Esophagus muscularis mucosa (tissue), 4 donors: ENCODE results near the gene PPAN. TPM values are rescaled to one million over a fixed set of nuclear protein-coding genes. Genes with fewer than 3 reads are reported as not detected.
A peak's percentile ranks its signal among the peaks of the same experiment; 100 is the strongest.

Experiments
- DNase-seq: peaks from one replicate; pipeline ENCODE4 v3.0.0-alpha.2; 2017; ENCODE audit errors: extremely low spot score
- H3K27ac ChIP-seq, 4 donors: fragments of 200-600 bp; sonication (generic); replicated peaks in 1 of 4; 1 replicate in 3 of 4; 2 replicates in 1 of 4; pipeline ENCODE4 v1.5.1; 2016 to 2019; ENCODE audit warnings: mild to moderate bottlenecking in 1 of 4
- H3K27me3 ChIP-seq, 4 donors: fragments of 200-600 bp; sonication (generic); one replicate each; pipeline versions ENCODE4 v1.5.1 to v1.6.0; 2016 to 2019
- H3K36me3 ChIP-seq, 4 donors: fragments of 200-600 bp; sonication (generic); one replicate each; pipeline ENCODE4 v1.5.1; 2016 to 2019
- H3K4me1 ChIP-seq, 4 donors: fragments of 200-600 bp; sonication (generic); one replicate each; pipeline ENCODE4 v1.5.1; 2016 to 2019
- H3K4me3 ChIP-seq, 4 donors: fragments of 200-600 bp; sonication (generic); 1 replicate in 2 of 4; 2 replicates in 2 of 4; pipeline ENCODE4 v1.5.1; 2016 to 2019; ENCODE audit warnings: mild to moderate bottlenecking in 4 of 4, moderate library complexity in 1 of 4
- H3K9me3 ChIP-seq, 4 donors: fragments of 200-600 bp; sonication (generic); 1 replicate in 3 of 4; 2 replicates in 1 of 4; pipeline ENCODE4 v1.5.1; 2016 to 2019
- EP300 ChIP-seq: sonication (generic); formaldehyde crosslinking; IDR thresholded peaks from one replicate; pipeline ENCODE4 v1.6.1; 2017; ENCODE audit warnings: antibody characterized with exemption
- POLR2A ChIP-seq: fragments of 450-650 bp; IDR thresholded peaks from one replicate; pipeline ENCODE4 v1.6.1; 2017; ENCODE audit warnings: antibody characterized with exemption, moderate library complexity, mild to moderate bottlenecking, low read depth
- POLR2AphosphoS5 ChIP-seq, 2 donors: sonication (generic); formaldehyde crosslinking; IDR thresholded peaks; one replicate each; pipeline ENCODE4 v1.6.1; 2017; ENCODE audit warnings: antibody characterized with exemption in 2 of 2
- WGBS: methylation state at CpG from one replicate; pipeline ENCODE4 v1.1.5; 2018; 5-methylcytosine and 5-hydroxymethylcytosine counted together
- intact Hi-C: fragments of 100-400 bp; cut with DNase I; formaldehyde crosslinking; loops from one replicate; pipeline ENCODE4 v1.15.1; 2023
- total RNA-seq, 4 donors: library from RNA; depleted of rRNA; stranded (reverse); fragments of >200 nt; gene quantifications; one replicate each; pipeline versions ENCODE4 v1.1.0 to v1.2.1, GENCODE V29; 2016
- TF ChIP-seq, protein P1 (sequence below), 3 experiments: fragments of 200-600 bp in 2 of 3; fragments of 450-650 bp in 1 of 3; sonication (generic) in 2 of 3; IDR thresholded peaks; one replicate each; pipeline ENCODE4 v1.5.1; 2017 to 2019; ENCODE audit warnings: antibody characterized with exemption in 3 of 3, mild to moderate bottlenecking in 2 of 3, moderate library complexity in 1 of 3

The PPAN gene
- total RNA-seq, 4 donors from 2014 or later, result 22.7 to 39.3 (median 29.1) TPM

DNA sequence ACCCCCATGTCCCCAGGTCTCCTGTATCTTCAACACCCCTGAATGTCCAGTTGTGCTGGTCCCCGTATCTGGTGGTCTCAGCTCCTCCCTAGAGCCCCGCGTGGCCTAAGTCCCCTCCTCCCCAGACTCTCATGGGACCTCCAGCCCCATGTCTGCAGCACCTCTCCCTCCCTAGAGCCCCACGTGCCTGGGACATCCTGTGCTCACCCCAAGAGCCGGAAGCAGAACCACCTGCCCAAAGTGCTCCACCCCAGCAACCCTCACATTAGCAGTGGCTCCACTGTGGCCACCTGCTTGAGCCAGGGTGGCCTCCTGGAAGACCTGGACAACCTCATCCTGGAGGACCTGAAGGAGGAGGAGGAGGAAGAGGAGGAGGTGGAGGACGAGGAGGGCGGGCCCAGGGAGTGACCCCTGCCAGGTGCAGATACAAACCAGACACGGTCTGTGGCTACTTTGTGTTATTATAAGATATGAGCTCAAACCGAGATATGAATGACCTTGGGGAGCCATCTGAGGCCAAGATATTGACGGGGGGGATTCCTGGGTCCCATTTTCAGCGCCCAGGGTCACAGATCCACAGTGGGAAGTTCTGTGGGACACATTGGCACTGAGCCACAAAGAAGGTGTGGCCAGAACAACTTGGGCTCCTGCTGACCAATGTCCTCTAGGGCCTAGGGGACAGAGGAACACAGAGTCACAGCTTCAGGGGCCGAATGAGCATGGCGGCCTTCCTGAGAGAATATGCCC lies 14.1 kb upstream of the PPAN start:
- H3K27me3 ChIP-seq, result no peaks in the 10 kb centered on the region
- no peaks in the 10 kb centered on the region for H3K9me3 ChIP-seq
- no peak for TF ChIP-seq POLR2A
- TF ChIP-seq POLR2AphosphoS5 (IDR thresholded peaks at IDR 0.05), result no peak
- TF ChIP-seq, protein P1, sequence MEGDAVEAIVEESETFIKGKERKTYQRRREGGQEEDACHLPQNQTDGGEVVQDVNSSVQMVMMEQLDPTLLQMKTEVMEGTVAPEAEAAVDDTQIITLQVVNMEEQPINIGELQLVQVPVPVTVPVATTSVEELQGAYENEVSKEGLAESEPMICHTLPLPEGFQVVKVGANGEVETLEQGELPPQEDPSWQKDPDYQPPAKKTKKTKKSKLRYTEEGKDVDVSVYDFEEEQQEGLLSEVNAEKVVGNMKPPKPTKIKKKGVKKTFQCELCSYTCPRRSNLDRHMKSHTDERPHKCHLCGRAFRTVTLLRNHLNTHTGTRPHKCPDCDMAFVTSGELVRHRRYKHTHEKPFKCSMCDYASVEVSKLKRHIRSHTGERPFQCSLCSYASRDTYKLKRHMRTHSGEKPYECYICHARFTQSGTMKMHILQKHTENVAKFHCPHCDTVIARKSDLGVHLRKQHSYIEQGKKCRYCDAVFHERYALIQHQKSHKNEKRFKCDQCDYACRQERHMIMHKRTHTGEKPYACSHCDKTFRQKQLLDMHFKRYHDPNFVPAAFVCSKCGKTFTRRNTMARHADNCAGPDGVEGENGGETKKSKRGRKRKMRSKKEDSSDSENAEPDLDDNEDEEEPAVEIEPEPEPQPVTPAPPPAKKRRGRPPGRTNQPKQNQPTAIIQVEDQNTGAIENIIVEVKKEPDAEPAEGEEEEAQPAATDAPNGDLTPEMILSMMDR (IDR thresholded peaks at IDR 0.05), result no peak
- TF ChIP-seq EP300, result no peak
- H3K4me1 ChIP-seq, result peaks cover 9 to 21% (median 19%) of the 10 kb centered on the region in 4 donors
- no peak overlapping the region for H3K4me3 ChIP-seq
- WGBS, result 81% methylated on average over 13 of the region's 13 CpGs
- intact Hi-C loops, result no loop called here
- H3K36me3 ChIP-seq, result peaks cover 6 to 47% (median 37%) of the 10 kb centered on the region in 4 donors
- DNase-seq, result no peak
- no peak overlapping the region for H3K27ac ChIP-seq

DNA sequence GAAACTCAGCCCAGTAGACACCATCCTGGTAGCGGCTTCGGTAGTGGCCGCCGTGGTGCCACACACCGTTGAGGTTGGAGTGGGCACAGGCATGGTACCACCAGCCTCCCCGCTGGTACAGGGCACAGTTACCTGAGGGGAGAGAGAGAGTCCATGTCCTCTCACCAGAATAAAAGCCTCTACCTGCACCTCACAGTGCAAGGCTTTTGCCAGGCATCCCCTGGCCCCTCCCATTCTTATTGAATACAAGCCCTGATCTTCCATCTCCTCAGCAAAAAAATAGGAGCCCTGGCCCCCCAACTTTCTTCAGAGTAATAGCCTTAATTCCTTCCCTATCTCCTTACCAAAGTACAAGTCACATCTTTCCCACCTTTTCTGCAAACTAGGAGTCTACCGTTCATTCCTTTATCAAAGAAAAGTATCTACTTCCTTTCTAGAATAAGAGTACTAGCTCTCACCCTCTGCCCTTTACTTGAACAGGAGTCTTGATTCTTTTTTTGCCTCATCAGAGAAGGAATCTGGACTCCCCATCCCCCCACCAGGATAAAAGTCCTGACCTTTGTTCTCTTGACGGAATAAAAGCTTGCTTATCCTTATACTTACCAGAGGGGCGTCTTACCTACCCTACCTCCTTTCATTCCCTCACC lies 13.4 kb upstream of the PPAN start:
- TF ChIP-seq EP300, result no peak
- TF ChIP-seq, protein P1 (IDR thresholded peaks at IDR 0.05), result no peak
- no peak for TF ChIP-seq POLR2A
- TF ChIP-seq POLR2AphosphoS5 (IDR thresholded peaks at IDR 0.05), result no peak
- DNase-seq, result no peak
- no peak overlapping the region for H3K4me3 ChIP-seq
- intact Hi-C loops, result no loop called here
- H3K27ac ChIP-seq, result no peak overlapping the region
- peaks cover 9 to 18% (median 17%) of the 10 kb centered on the region in 4 donors for H3K4me1 ChIP-seq
- H3K36me3 ChIP-seq, result peaks cover 6 to 47% (median 37%) of the 10 kb centered on the region in 4 donors
- no peaks in the 10 kb centered on the region for H3K9me3 ChIP-seq
- no peaks in the 10 kb centered on the region for H3K27me3 ChIP-seq
- 95% methylated on average over 9 of the region's 9 CpGs for WGBS

DNA sequence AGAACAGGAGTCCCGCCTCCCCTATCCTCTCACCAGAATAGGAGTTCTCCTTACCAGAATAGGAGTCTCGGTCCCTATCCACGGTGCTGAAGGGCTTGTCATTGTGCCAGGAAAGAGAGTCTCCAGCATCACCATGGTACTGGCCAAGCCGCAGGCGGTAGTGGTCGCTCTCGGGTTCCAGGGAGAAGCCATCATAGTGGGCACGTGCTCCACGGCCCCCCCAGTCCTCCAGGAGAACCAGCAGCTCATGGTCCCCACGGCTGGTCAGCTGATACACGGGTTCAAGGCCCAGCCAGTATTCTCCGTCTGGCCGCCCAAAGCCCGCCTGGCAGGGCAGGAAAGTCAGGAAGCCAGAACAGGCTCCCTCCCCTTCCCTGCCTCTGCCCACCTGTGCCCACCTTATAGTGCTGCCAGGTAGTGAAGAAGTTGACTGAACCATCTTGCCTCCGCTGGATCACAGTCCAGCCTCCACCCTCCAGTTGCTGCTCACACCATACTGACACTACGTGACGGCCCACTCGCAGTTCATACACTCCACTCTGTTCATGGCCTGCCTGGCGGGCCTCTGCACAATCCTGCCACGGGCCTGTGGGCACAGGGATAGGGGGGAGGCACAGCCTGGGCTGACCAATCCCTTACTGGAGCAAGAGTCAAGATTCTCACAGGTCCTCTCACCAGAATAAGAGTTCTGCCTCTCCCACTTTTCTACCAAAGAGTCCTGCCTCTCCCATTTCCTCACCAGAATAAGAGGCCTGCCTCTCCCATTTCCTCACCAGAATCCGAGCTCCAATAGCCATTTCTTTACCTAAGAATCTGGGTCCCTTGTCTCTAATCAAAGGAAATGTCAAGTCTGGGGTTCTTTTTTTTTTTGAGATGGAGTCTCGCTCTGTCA lies 12.6 kb upstream of the PPAN start:
- intact Hi-C loops, result no loop called here
- H3K36me3 ChIP-seq, result peaks cover 6 to 47% (median 37%) of the 10 kb centered on the region in 4 donors
- H3K4me1 ChIP-seq, result peaks cover 9 to 18% (median 17%) of the 10 kb centered on the region in 4 donors
- no peaks in the 10 kb centered on the region for H3K27me3 ChIP-seq
- no peak overlapping the region for H3K4me3 ChIP-seq
- no peaks in the 10 kb centered on the region for H3K9me3 ChIP-seq
- TF ChIP-seq EP300, result no peak
- H3K27ac ChIP-seq, result no peak overlapping the region
- 88% methylated on average over 17 of the region's 22 CpGs for WGBS
- no peak for DNase-seq

DNA sequence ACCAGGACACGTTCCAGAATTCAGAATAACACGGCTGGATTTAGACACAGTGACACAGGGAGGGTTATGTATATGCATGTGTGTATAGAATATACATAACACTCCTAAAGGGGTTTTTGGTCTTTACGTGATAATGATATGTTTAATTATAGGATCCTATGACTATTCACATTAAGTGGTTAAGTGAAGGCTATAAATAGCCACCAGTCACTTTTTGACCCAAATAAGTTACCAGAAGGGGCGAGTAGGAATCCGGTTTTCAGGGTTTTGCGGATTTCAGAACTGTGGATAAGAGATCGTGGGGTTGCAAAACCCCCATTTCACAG lies 10.6 kb upstream of the PPAN start:
- no peak for DNase-seq
- no peaks in the 10 kb centered on the region for H3K9me3 ChIP-seq
- TF ChIP-seq POLR2AphosphoS5 (IDR thresholded peaks at IDR 0.05), result no peak
- no peak for TF ChIP-seq POLR2A
- TF ChIP-seq, protein P1 (IDR thresholded peaks at IDR 0.05), result no peak
- no peak for TF ChIP-seq EP300
- 45% methylated on average over 7 of the region's 7 CpGs for WGBS
- peak overlapping the region; percentile 53 to 57 (median 56) for H3K4me3 ChIP-seq
- no peaks in the 10 kb centered on the region for H3K27me3 ChIP-seq
- H3K4me1 ChIP-seq, result peaks cover 9 to 18% (median 17%) of the 10 kb centered on the region in 4 donors
- H3K36me3 ChIP-seq, result peaks cover 0 to 30% (median 24%) of the 10 kb centered on the region in 4 donors
- intact Hi-C loops, result no loop called here
- peak overlapping the region; percentile 70 to 83 (median 74) for H3K27ac ChIP-seq
